A673 (cell line): Measurements from ENCODE around the gene UBXN7. TPM values are rescaled to one million over a fixed set of nuclear protein-coding genes. Genes with fewer than 3 reads are reported as not detected.

Source experiments
- BruUV-seq: library from RNA; stranded (reverse); fragments of 400-500 nt; replicated peaks from 2 replicates; lab custom pipeline; 2021; lab: Mats Ljungman, UMichigan
- CTCF ChIA-PET: fragments of 300-600 bp; sonication (Branson Sonifier 250); formaldehyde crosslinking; loops from one replicate; lab custom pipeline; 2022; ENCODE audit warnings: antibody characterized with exemption; lab: Charles Lee
- POLR2A ChIA-PET: fragments of 300-600 bp; sonication (Branson Sonifier 250); formaldehyde crosslinking; loops from one replicate; lab custom pipeline; 2022; ENCODE audit warnings: antibody characterized with exemption; ENCODE audit not compliant: low non-redundant PET; lab: Charles Lee
- DNase-seq: peaks from one replicate; pipeline ENCODE4 v3.0.0-alpha.2; 2015; ENCODE audit warnings: low spot score
- H3K27ac ChIP-seq: fragments of 200-600 bp; sonication (generic); 2 replicates; pipeline ENCODE4 v1.5.1; 2016; ENCODE audit warnings: mixed run types, low read depth, mild to moderate bottlenecking, mixed read lengths, antibody characterized with exemption, low read length; ENCODE audit not compliant: poor library complexity, severe bottlenecking
- H3K27me3 ChIP-seq: fragments of 200-600 bp; sonication (generic); replicated peaks from 2 replicates; pipeline ENCODE4 v1.6.1; 2017; ENCODE audit warnings: mixed run types, low read depth, mild to moderate bottlenecking, mixed read lengths, antibody characterized with exemption, low read length; ENCODE audit not compliant: insufficient read depth, poor library complexity
- H3K36me3 ChIP-seq: fragments of 200-600 bp; sonication (generic); 2 replicates; pipeline ENCODE4 v1.6.1; 2016; ENCODE audit warnings: mixed run types, mild to moderate bottlenecking, mixed read lengths, antibody characterized with exemption, low read length; ENCODE audit not compliant: insufficient read depth, poor library complexity, severe bottlenecking
- H3K4me1 ChIP-seq: fragments of 200-600 bp; sonication (generic); 2 replicates; pipeline ENCODE4 v1.6.1; 2017; ENCODE audit warnings: mixed run types, mild to moderate bottlenecking, mixed read lengths, antibody characterized with exemption, low read length; ENCODE audit not compliant: insufficient read depth, poor library complexity, severe bottlenecking
- H3K4me3 ChIP-seq: fragments of 200-600 bp; sonication (generic); 2 replicates; pipeline ENCODE4 v1.5.1; 2016; ENCODE audit warnings: low read depth, mixed run types, mild to moderate bottlenecking, mixed read lengths, low read length; ENCODE audit not compliant: poor library complexity, severe bottlenecking
- H3K9me3 ChIP-seq: fragments of 200-600 bp; sonication (generic); 2 replicates; pipeline ENCODE4 v1.6.1; 2016; ENCODE audit warnings: mixed run types, low read depth, mild to moderate bottlenecking, mixed read lengths, antibody characterized with exemption, low read length; ENCODE audit not compliant: poor library complexity, severe bottlenecking
- CTCF ChIP-seq: fragments of 300-800, 200-600 bp; sonication (generic); conservative IDR thresholded peaks from 2 replicates; pipeline ENCODE4 v1.5.1; 2017; ENCODE audit warnings: low read depth, mild to moderate bottlenecking, antibody characterized with exemption, low read length, moderate library complexity, mixed read lengths
- EZH2 ChIP-seq: fragments of 200-600 bp; sonication (generic); IDR thresholded peaks from 2 replicates; pipeline ENCODE4 v1.6.1; 2017; ENCODE audit warnings: borderline replicate concordance, low read depth, mild to moderate bottlenecking, mixed read lengths, antibody characterized with exemption, low read length; ENCODE audit not compliant: poor library complexity, severe bottlenecking
- intact Hi-C: fragments of 100-400 bp; cut with micrococcal nuclease; formaldehyde crosslinking; loops from one replicate; pipeline ENCODE4 v1.10.0; 2022; ENCODE audit not compliant: unreplicated experiment
- total RNA-seq: library from RNA; stranded (reverse); gene quantifications from 2 replicates; pipeline ENCODE4 v1.2.3, GENCODE V29; 2021

UBXN7 gene
- total RNA-seq, 1 experiment from 2014 or later, result 94.2 TPM

GRCh38 chr3:196400331-196400730, 31.9 kb downstream of the UBXN7 start:
- POLR2A ChIA-PET, result no interaction called here
- intact Hi-C loops, result no loop called here
- DNase-seq, result no peak
- CTCF ChIA-PET, result no interaction called here
- Histone ChIP-seq H3K36me3 (peaks cover 18% of the 10 kb centered on the region), H3K4me3 (no peak overlapping the region), H3K9me3 (no peaks in the 10 kb centered on the region), H3K27ac (no peak overlapping the region), H3K4me1 (no peaks in the 10 kb centered on the region), H3K27me3 (no peaks in the 10 kb centered on the region)
- TF ChIP-seq EZH2 (no peak), CTCF (no peak)
- no TSS peak for BruUV-seq

- H3K27ac ChIP-seq, result no peak overlapping the region
- no peak for TF ChIP-seq CTCF
- intact Hi-C loops, result no loop called here
- H3K36me3 ChIP-seq, result peaks cover 14% of the 10 kb centered on the region
- H3K27me3 ChIP-seq, result no peaks in the 10 kb centered on the region
- no TSS peak for BruUV-seq
- no peak for DNase-seq
- H3K4me1 ChIP-seq, result no peaks in the 10 kb centered on the region
- H3K4me3 ChIP-seq, result no peak overlapping the region
- POLR2A ChIA-PET, result no interaction called here
- no peaks in the 10 kb centered on the region for H3K9me3 ChIP-seq
- CTCF ChIA-PET, result no interaction called here
Measured at GRCh38 chr3:196399485-196399945, 32.7 kb downstream of the UBXN7 start.

- no TSS peak for BruUV-seq
- Histone ChIP-seq H3K9me3 (no peaks in the 10 kb centered on the region), H3K4me1 (no peaks in the 10 kb centered on the region), H3K4me3 (no peak overlapping the region), H3K27me3 (no peaks in the 10 kb centered on the region), H3K27ac (no peak overlapping the region), H3K36me3 (peaks cover 13% of the 10 kb centered on the region)
- no peak for DNase-seq
- TF ChIP-seq EZH2 (no peak), CTCF (no peak)
- POLR2A ChIA-PET, result no interaction called here
- intact Hi-C loops, result no loop called here
- CTCF ChIA-PET, result no interaction called here
Measured at GRCh38 chr3:196398782-196399181, 33.4 kb downstream of the UBXN7 start.
